Astrocyte (in vitro differentiated cells and primary cell): ENCODE data around the gene CRISPLD2.

ENCODE experiments used
- CTCF ChIP-seq: IDR thresholded peaks from 2 replicates; pipeline ENCODE4 v1.5.1; 2011; ENCODE audit warnings: low read depth, mild to moderate bottlenecking, inconsistent platforms, low read length, moderate library complexity; ENCODE audit not compliant: insufficient read depth
- EZH2 ChIP-seq: IDR thresholded peaks from 2 replicates; pipeline ENCODE4 v1.6.1; 2012; ENCODE audit warnings: mild to moderate bottlenecking, low read length, inconsistent platforms; ENCODE audit not compliant: insufficient read depth

- TF ChIP-seq CTCF (no peak), EZH2 (no peak)
Observed at GRCh38 chr16:84933774-84934631, 114.2 kb downstream of the CRISPLD2 start.
